ENCODE results near the gene GPR45.

DNA sequence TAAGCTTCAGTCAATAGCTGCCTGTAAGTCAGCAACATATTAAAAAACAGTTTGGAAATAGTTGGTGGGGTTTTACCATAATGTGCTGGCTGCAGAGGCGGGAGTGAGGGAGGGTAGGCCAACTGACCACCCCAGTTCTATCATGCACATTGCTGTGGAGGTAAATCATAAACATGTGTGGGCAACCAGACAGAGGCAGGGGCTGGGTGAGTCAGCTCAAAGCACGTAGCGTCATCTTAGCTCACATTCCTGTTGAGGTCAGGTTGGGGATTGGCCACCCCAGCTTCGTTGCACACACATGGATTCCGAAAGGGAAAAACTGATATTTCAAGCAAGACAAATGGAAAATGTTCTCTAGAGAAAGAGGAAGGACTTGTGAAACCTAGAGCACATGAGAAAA lies 19.5 kb downstream of the GPR45 start:
- TF ChIP-seq CTCF (IDR thresholded peaks at IDR 0.05; ENCODE audit: insufficient read depth, low read depth, low read length) (no peak), EZH2 (IDR thresholded peaks at IDR 0.05; ENCODE audit: insufficient read depth, low read length) (no peak)
